Tibial artery (tissue), 4 donors: ENCODE results near the gene LRRK2.

Source experiments
- DNase-seq, 2 donors: peaks; one replicate each; pipeline ENCODE4 v3.0.0-alpha.2; 2019
- H3K27ac ChIP-seq, 2 donors: fragments of 200-600 bp; sonication (generic) in 1 of 2; 1 replicate in 1 of 2; 2 replicates in 1 of 2; pipeline ENCODE4 v1.5.1; 2018 to 2019; ENCODE audit warnings: mild to moderate bottlenecking in 1 of 2
- H3K27me3 ChIP-seq, 2 donors: fragments of 200-600 bp; sonication (generic) in 1 of 2; one replicate each; pipeline versions ENCODE4 v1.5.1 to v1.6.0; 2016 to 2019
- H3K36me3 ChIP-seq, 3 donors: fragments of 200-600 bp; sonication (generic) in 2 of 3; one replicate each; pipeline ENCODE4 v1.5.1; 2016 to 2019; ENCODE audit warnings: mild to moderate bottlenecking in 2 of 3
- H3K4me1 ChIP-seq, 4 donors: fragments of 200-600 bp; sonication (generic) in 2 of 4; 1 replicate in 3 of 4; 2 replicates in 1 of 4; pipeline ENCODE4 v1.5.1; 2016 to 2019
- H3K4me3 ChIP-seq, 2 donors: fragments of 200-600 bp; sonication (generic) in 1 of 2; 1 replicate in 1 of 2; 2 replicates in 1 of 2; pipeline ENCODE4 v1.5.1; 2018 to 2019; ENCODE audit warnings: mild to moderate bottlenecking in 2 of 2
- H3K9me3 ChIP-seq, 3 donors: fragments of 200-600 bp; sonication (generic) in 1 of 3; one replicate each; pipeline ENCODE4 v1.5.1; 2016 to 2019
- intact Hi-C: fragments of 100-400 bp; cut with DNase I; formaldehyde crosslinking; loops from one replicate; pipeline ENCODE4 v1.15.0; 2023; ENCODE audit warnings: low total_unique reads
- TF ChIP-seq, protein P1 (sequence below), 2 experiments: fragments of 200-600 bp in 1 of 2; fragments of 450-650 bp in 1 of 2; IDR thresholded peaks; one replicate each; pipeline ENCODE4 v1.5.1; 2017 to 2019; ENCODE audit warnings: antibody characterized with exemption in 2 of 2, mild to moderate bottlenecking in 1 of 2, moderate library complexity in 1 of 2

Gene LRRK2

DNA sequence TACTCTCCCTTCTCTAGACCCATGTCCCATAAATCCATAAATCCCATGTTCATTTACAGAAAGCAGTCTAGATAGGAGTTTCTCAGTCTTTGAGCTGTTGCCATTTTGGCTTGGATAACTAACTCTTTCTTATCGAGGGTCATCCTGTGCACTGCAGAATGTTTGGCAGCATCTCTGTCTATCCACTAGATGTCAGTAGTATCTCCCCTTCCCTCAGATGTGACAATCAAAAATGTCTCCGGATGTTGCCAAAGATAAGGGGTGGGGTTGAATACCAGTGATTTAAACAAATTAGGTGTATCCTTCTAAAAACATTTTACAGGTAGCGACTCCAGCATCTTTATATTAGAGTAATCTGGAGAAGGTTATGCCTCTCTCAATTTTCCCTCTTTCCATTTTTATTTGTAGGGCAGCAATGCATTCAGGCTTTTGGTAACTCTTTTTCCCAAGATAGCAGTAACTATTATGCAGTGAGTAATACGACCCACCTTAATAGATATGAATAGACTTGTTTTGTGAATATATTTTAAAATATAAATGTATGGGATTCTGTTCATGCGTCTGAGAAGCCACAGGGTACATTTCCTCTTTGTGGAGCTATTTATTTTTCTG lies 100.7 kb downstream of the LRRK2 start:
- H3K27me3 ChIP-seq = no peaks in the 10 kb centered on the region
- no peak overlapping the region for H3K27ac ChIP-seq
- TF ChIP-seq, protein P1, sequence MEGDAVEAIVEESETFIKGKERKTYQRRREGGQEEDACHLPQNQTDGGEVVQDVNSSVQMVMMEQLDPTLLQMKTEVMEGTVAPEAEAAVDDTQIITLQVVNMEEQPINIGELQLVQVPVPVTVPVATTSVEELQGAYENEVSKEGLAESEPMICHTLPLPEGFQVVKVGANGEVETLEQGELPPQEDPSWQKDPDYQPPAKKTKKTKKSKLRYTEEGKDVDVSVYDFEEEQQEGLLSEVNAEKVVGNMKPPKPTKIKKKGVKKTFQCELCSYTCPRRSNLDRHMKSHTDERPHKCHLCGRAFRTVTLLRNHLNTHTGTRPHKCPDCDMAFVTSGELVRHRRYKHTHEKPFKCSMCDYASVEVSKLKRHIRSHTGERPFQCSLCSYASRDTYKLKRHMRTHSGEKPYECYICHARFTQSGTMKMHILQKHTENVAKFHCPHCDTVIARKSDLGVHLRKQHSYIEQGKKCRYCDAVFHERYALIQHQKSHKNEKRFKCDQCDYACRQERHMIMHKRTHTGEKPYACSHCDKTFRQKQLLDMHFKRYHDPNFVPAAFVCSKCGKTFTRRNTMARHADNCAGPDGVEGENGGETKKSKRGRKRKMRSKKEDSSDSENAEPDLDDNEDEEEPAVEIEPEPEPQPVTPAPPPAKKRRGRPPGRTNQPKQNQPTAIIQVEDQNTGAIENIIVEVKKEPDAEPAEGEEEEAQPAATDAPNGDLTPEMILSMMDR (IDR thresholded peaks at IDR 0.05) = no peak
- H3K4me1 ChIP-seq = no peaks in the 10 kb centered on the region
- peaks cover 0 to 5% (median 4%) of the 10 kb centered on the region in 3 donors for H3K9me3 ChIP-seq
- peaks cover 29 to 45% (median 44%) of the 10 kb centered on the region in 3 donors for H3K36me3 ChIP-seq
- intact Hi-C loops = no loop called here
- no peak for DNase-seq
- H3K4me3 ChIP-seq = no peak overlapping the region

DNA sequence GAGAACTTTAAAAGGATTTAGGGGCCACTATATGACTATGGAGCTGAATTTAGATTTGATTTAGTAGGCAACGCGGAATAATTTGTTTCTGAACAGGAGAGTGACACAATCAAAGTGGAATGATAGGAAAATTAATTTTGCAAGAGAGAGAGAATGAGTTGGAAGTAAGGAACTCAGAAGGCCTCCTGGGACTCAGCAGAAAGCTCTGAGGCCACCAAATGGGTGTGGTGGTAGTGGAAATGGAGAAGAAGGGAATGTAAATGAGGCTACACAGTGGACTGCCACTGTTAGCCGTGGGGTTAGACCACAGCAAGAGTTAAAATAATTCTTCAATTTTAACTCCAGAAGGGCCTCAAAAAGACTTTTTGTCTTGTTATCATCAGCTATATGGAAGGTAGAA lies 102.7 kb downstream of the LRRK2 start:
- Histone ChIP-seq H3K4me1 (no peaks in the 10 kb centered on the region), H3K36me3 (peaks cover 46 to 51% (median 50%) of the 10 kb centered on the region in 3 donors), H3K9me3 (peaks cover 0 to 8% (median 4%) of the 10 kb centered on the region in 3 donors), H3K27ac (no peak overlapping the region), H3K27me3 (no peaks in the 10 kb centered on the region), H3K4me3 (no peak overlapping the region)
- intact Hi-C loops = no loop called here
- TF ChIP-seq, protein P1 (IDR thresholded peaks at IDR 0.05) = no peak
- DNase-seq = no peak

DNA sequence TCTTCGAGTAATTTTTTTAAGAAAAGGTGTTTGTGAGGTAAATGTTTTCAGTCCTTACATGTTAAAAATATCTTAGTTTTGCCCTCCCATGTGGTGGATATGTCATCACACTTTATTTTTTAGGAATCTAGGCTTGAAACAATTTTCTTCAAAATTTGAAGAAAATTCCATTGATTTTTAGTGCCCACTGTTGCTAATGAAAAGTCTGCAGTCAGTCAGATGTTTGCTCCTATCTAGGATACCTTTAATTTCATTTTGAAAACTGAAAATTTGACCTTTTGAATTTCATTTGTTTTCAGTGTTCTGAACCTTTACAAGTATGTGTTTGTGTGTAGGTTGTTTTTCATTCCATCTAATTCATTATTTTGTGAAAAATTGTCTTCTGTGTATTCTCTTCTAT lies 105.4 kb downstream of the LRRK2 start:
- TF ChIP-seq, protein P1 (IDR thresholded peaks at IDR 0.05) = no peak
- intact Hi-C loops = no loop called here
- peaks cover 45 to 64% (median 57%) of the 10 kb centered on the region in 3 donors for H3K36me3 ChIP-seq
- peaks cover 0 to 8% (median 4%) of the 10 kb centered on the region in 3 donors for H3K9me3 ChIP-seq
- no peaks in the 10 kb centered on the region for H3K27me3 ChIP-seq
- no peaks in the 10 kb centered on the region for H3K4me1 ChIP-seq
- H3K4me3 ChIP-seq = no peak overlapping the region
- no peak for DNase-seq
- no peak overlapping the region for H3K27ac ChIP-seq

DNA sequence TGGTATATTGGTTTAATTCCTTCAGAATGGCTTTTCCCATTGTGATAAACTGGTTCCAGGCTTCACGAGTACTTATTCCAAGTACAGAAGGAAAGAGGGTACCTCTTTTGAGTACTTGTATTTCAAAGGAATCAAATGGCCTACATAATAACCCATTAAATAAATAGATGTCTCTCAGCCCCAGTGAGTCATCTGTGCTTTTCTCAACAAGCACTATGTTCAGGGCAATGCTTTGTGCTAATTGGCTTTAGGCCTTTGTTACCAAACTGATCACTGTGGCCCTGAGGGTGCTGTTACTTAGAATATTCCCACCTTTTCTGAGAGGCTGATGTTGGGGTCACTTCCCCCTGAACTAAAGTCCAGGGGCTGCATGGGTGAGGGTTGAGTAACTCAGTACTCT lies 107.1 kb downstream of the LRRK2 start:
- TF ChIP-seq, protein P1 (IDR thresholded peaks at IDR 0.05) = no peak
- DNase-seq = no peak
- no peak overlapping the region for H3K4me3 ChIP-seq
- no peaks in the 10 kb centered on the region for H3K27me3 ChIP-seq
- intact Hi-C loops = no loop called here
- H3K36me3 ChIP-seq = peaks cover 45 to 72% (median 64%) of the 10 kb centered on the region in 3 donors
- peaks cover 0 to 7% (median 2%) of the 10 kb centered on the region in 4 donors for H3K4me1 ChIP-seq
- H3K9me3 ChIP-seq = peaks cover 0 to 8% (median 4%) of the 10 kb centered on the region in 3 donors
- no peak overlapping the region for H3K27ac ChIP-seq

DNA sequence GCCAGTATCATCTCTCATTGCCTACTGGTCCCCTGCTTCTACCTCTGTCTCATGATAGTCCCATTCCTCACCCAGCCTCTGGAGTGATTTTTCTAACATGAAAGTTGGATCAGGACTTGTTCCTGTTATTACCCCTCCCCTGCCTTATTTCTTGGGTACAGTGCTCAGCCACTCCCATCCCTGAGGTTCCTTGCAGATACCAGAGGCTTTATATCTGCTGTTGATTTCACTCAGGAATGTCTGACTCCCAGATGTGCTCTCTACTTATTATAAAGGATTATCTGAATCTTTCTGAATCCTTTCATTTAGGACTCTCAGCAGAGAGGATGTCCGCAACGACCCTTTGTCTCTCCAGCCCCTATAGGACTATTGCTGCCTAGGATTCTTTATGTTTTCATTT lies 111.2 kb downstream of the LRRK2 start:
- peaks cover 0 to under 1% (median 0%) of the 10 kb centered on the region in 3 donors for H3K9me3 ChIP-seq
- H3K4me3 ChIP-seq = no peak overlapping the region
- no peaks in the 10 kb centered on the region for H3K27me3 ChIP-seq
- intact Hi-C loops = no loop called here
- TF ChIP-seq, protein P1 (IDR thresholded peaks at IDR 0.05) = no peak
- H3K27ac ChIP-seq = no peak overlapping the region
- peaks cover 23 to 50% (median 42%) of the 10 kb centered on the region in 3 donors for H3K36me3 ChIP-seq
- DNase-seq = no peak
- peaks cover 0 to 7% (median 2%) of the 10 kb centered on the region in 4 donors for H3K4me1 ChIP-seq
